ENCODE data around the gene TANGO2. TPM values are rescaled to one million over a fixed set of nuclear protein-coding genes. Genes with fewer than 3 reads are reported as not detected.
A peak's percentile ranks its signal among the peaks of the same experiment; 100 is the strongest.

The TANGO2 gene
- total RNA-seq, 1 experiment from 2014 or later = 14.6 TPM

DNA sequence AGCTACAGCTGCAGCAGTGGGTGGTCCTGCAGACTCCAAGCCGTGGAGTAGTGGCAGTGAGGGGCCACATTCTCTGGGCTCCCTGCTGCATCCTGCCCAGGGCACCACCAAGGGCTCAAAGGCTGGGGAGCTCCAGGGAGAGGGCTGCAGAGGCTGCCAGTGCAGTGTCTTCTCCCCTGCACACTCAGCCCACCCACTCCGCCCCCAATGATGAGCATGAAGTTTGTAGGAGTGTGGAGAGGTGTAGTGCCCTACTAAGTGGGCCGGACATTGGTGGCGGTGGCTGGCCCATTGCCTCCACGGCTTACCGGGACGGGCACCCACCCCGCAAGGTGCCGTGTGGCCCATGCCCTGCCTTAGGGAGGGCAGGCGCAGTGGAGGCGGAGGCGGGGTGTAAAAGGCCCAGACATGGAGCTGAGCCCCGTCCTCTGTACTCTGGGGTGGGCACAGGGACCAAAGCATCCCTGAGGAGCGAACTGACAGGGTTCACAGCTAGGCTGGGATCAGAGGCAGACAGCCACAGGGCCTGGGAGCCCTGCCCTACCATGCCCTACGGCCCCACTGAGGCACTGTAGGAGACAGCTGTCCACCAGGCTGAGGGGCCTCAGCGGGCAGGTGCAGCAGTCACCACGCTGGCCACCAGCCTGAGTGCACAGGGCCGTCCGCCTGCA, 23.2 kb upstream of the TANGO2 start:
- H3K27me3 Mint-ChIP-seq (ENCODE audit: low read depth) = no peaks in the 10 kb centered on the region; the same call in 1 of the 2 replicates
- H2BK15ac ChIP-seq (ENCODE audit: low read depth, low read length) = no peak overlapping the region
- no peak overlapping the region for H3K4ac ChIP-seq (ENCODE audit: low read depth, low read length)
- DNase-seq = no peak
- no peak overlapping the region for H2BK5ac ChIP-seq (ENCODE audit: insufficient read length, low read length)
- H3K4me2 ChIP-seq (ENCODE audit: insufficient read depth, insufficient read length, low read length) = no peak overlapping the region
- no peak overlapping the region for H3T11ph ChIP-seq (ENCODE audit: low read length)
- H4K5ac ChIP-seq (ENCODE audit: insufficient read length, low read depth, low read length) = no peak overlapping the region
- H3K14ac ChIP-seq (ENCODE audit: insufficient read depth, low read length) = no peak overlapping the region; the same call in 1 of the 2 replicates
- peak overlapping the region in 1 of 3 experiments; percentile 62; a peak in 1 of 7 replicates for H3K27ac Mint-ChIP-seq
- peaks cover 29 to 33% of the 10 kb centered on the region in 2 experiments for H3K4me1 Mint-ChIP-seq
- no peak overlapping the region for H3K9ac ChIP-seq (ENCODE audit: extremely low read depth, insufficient read length, low read length)
- H2AK5ac ChIP-seq (ENCODE audit: insufficient read length, low read length) = no peak overlapping the region
- H3K27me3 ChIP-seq (ENCODE audit: insufficient read depth, low read length) = no peaks in the 10 kb centered on the region
- no peak overlapping the region for H3K27ac ChIP-seq (ENCODE audit: insufficient read length, low read depth, low read length)
- no peaks in the 10 kb centered on the region for H3K9me3 ChIP-seq (ENCODE audit: control insufficient read depth, low read depth, low read length)
- H2AFZ ChIP-seq (ENCODE audit: low read length) = no peak overlapping the region
- H2BK20ac ChIP-seq (ENCODE audit: low read depth, low read length, poor library complexity, severe bottlenecking) = no peak overlapping the region
- H3K79me2 ChIP-seq (ENCODE audit: insufficient read depth, low read length) = no peaks in the 10 kb centered on the region
- WGBS (ENCODE audit: extremely low coverage, insufficient read length, low lambda C conversion rate) = no CpG with 5 or more reads among the region's 19 CpGs
- H4K20me1 ChIP-seq (ENCODE audit: control insufficient read depth, insufficient read depth, insufficient read length) = no peaks in the 10 kb centered on the region
- no peak overlapping the region for H4K8ac ChIP-seq (replicated peaks; ENCODE audit: insufficient read length, low read depth, low read length)
- H4K91ac ChIP-seq (ENCODE audit: insufficient read length, low read depth, low read length) = no peak overlapping the region
- no peaks in the 10 kb centered on the region for H3K36me3 Mint-ChIP-seq (ENCODE audit: insufficient read depth in 1 of 3, low read depth in 3 of 3)
- no peak overlapping the region for H3K23ac ChIP-seq (ENCODE audit: insufficient read length, low read depth, low read length)
- H3K79me1 ChIP-seq (ENCODE audit: insufficient read depth, low read depth, low read length, poor library complexity, severe bottlenecking) = no peaks in the 10 kb centered on the region
- TF ChIP-seq, protein P1, sequence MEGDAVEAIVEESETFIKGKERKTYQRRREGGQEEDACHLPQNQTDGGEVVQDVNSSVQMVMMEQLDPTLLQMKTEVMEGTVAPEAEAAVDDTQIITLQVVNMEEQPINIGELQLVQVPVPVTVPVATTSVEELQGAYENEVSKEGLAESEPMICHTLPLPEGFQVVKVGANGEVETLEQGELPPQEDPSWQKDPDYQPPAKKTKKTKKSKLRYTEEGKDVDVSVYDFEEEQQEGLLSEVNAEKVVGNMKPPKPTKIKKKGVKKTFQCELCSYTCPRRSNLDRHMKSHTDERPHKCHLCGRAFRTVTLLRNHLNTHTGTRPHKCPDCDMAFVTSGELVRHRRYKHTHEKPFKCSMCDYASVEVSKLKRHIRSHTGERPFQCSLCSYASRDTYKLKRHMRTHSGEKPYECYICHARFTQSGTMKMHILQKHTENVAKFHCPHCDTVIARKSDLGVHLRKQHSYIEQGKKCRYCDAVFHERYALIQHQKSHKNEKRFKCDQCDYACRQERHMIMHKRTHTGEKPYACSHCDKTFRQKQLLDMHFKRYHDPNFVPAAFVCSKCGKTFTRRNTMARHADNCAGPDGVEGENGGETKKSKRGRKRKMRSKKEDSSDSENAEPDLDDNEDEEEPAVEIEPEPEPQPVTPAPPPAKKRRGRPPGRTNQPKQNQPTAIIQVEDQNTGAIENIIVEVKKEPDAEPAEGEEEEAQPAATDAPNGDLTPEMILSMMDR (conservative IDR thresholded peaks at IDR 0.05) = no peak
- no peaks in the 10 kb centered on the region for H3K23me2 ChIP-seq (ENCODE audit: insufficient read length, low read depth, low read length, poor library complexity, severe bottlenecking)
- H2BK120ac ChIP-seq (ENCODE audit: low read depth, low read length, poor library complexity, severe bottlenecking) = no peak overlapping the region
- H3K4me3 Mint-ChIP-seq = no peak overlapping the region
- H3K9me3 Mint-ChIP-seq = no peaks in the 10 kb centered on the region; a peak in 1 of 5 replicates
- H3K18ac ChIP-seq (ENCODE audit: insufficient read length, low read depth, low read length) = no peak overlapping the region
- no peak overlapping the region for H2BK12ac ChIP-seq (ENCODE audit: insufficient read length, low read depth, low read length)
- H3K56ac ChIP-seq (ENCODE audit: insufficient read length, low read depth, low read length) = no peak overlapping the region
- peaks cover 6% of the 10 kb centered on the region; the same call in 1 of the 2 replicates for H3K4me1 ChIP-seq (ENCODE audit: insufficient read depth, low read length)
